ENCODE results near the gene GLT8D2. TPM values are rescaled to one million over a fixed set of nuclear protein-coding genes. Genes with fewer than 3 reads are reported as not detected.
"Not testable (repeated sequence)": the region's sequence is repeated elsewhere in the genome, so short reads cannot be mapped to it uniquely, and the experiment has no call there.

The GLT8D2 gene
- polyA plus RNA-seq, 1 of the 3 experiments (the other 2 are of a cell fraction), result 50.0 TPM

GRCh38 chr12:104042580-104042979, 7.4 kb downstream of the GLT8D2 start:
- ChIA-PET POLR2A (no interaction called here), CTCF (no interaction called here)
- no peaks in the 10 kb centered on the region for H3K27me3 ChIP-seq (ENCODE audit: insufficient read depth)
- no peak for DNase-seq
- no peaks in the 10 kb centered on the region for H3K9me3 ChIP-seq
- WGBS (ENCODE audit: low lambda C conversion rate), result 79% methylated on average over 1 of the region's 1 CpG
- no peak overlapping the region for H3K9ac ChIP-seq
- H4K20me1 ChIP-seq (ENCODE audit: insufficient read depth), result no peaks in the 10 kb centered on the region
- H3K4me3 ChIP-seq (ENCODE audit: low read depth in 2 of 2, low read length in 1 of 2), result no peak overlapping the region
- H3K4me2 ChIP-seq, result no peak overlapping the region
- H3K4me1 ChIP-seq (ENCODE audit: control insufficient read depth in 1 of 2, insufficient read depth in 2 of 2, low read depth in 1 of 2, low read length in 1 of 2), result peaks cover 0 to 5% of the 10 kb centered on the region in 2 experiments; a peak in 1 of 4 replicates
- TF ChIP-seq RFX5 (IDR thresholded peaks at IDR 0.05; ENCODE audit: low read length) (no peak), RAD21 (IDR thresholded peaks at IDR 0.05; ENCODE audit: low read length) (no peak), MXI1 (IDR thresholded peaks at IDR 0.05; ENCODE audit: low read depth, low read length) (no peak), YY1 (IDR thresholded peaks at IDR 0.05; ENCODE audit: low read depth) (no peak), POLR2AphosphoS5 (IDR thresholded peaks at IDR 0.05; ENCODE audit: low read depth, low read length) (no peak), NRF1 (IDR thresholded peaks at IDR 0.05; ENCODE audit: low read depth, low read length) (no peak), SMC3 (IDR thresholded peaks at IDR 0.05; ENCODE audit: low read depth, low read length) (no peak), FOSL2 (IDR thresholded peaks at IDR 0.05; ENCODE audit: borderline replicate concordance, low read depth) (no peak), EP300 (IDR thresholded peaks at IDR 0.05; ENCODE audit: borderline replicate concordance in 1 of 2, low read depth in 1 of 2, low read length in 1 of 2) (no peak), CHD2 (IDR thresholded peaks at IDR 0.05; ENCODE audit: low read length, partially characterized antibody) (no peak), NFIC (IDR thresholded peaks at IDR 0.05; ENCODE audit: borderline replicate concordance) (no peak)
- TF ChIP-seq, protein P1, sequence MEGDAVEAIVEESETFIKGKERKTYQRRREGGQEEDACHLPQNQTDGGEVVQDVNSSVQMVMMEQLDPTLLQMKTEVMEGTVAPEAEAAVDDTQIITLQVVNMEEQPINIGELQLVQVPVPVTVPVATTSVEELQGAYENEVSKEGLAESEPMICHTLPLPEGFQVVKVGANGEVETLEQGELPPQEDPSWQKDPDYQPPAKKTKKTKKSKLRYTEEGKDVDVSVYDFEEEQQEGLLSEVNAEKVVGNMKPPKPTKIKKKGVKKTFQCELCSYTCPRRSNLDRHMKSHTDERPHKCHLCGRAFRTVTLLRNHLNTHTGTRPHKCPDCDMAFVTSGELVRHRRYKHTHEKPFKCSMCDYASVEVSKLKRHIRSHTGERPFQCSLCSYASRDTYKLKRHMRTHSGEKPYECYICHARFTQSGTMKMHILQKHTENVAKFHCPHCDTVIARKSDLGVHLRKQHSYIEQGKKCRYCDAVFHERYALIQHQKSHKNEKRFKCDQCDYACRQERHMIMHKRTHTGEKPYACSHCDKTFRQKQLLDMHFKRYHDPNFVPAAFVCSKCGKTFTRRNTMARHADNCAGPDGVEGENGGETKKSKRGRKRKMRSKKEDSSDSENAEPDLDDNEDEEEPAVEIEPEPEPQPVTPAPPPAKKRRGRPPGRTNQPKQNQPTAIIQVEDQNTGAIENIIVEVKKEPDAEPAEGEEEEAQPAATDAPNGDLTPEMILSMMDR (IDR thresholded peaks at IDR 0.05), result no peak
- TF ChIP-seq, protein P2, sequence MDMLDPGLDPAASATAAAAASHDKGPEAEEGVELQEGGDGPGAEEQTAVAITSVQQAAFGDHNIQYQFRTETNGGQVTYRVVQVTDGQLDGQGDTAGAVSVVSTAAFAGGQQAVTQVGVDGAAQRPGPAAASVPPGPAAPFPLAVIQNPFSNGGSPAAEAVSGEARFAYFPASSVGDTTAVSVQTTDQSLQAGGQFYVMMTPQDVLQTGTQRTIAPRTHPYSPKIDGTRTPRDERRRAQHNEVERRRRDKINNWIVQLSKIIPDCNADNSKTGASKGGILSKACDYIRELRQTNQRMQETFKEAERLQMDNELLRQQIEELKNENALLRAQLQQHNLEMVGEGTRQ (IDR thresholded peaks at IDR 0.05; ENCODE audit: borderline replicate concordance, low read depth, low read length), result no peak
- H3K27ac ChIP-seq (ENCODE audit: low read depth in 2 of 2, low read length in 1 of 2), result no peak overlapping the region
- no peaks in the 10 kb centered on the region for H3K36me3 ChIP-seq (replicated peaks in 1 of 2; ENCODE audit: control insufficient read depth in 1 of 2, insufficient read depth in 2 of 2, low read length in 1 of 2)
- H3F3A ChIP-seq (replicated peaks; ENCODE audit: insufficient read depth), result no peaks in the 10 kb centered on the region
- no peak overlapping the region for H2AFZ ChIP-seq (ENCODE audit: low read depth)
- H3K79me2 ChIP-seq (ENCODE audit: insufficient read depth), result no peaks in the 10 kb centered on the region; the same call in 1 of the 2 replicates
- H3K9me2 ChIP-seq, result no peaks in the 10 kb centered on the region

DNA sequence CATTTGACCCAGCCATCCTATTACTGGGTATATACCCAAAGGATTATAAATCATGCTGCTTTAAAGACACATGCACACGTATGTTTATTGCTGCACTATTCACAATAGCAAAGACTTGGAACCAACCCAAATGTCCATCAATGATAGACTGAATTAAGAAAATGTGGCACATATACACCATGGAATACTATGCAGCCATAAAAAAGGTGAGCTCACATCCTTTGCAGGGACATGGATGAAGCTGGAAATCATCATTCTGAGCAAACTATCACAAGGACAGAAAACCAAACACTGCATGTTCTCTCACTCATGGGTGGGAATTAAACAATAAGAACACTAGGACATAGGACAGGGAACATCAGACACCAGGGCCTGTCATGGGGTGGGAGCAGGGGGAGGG, 10.2 kb downstream of the GLT8D2 start:
- H2AFZ ChIP-seq (ENCODE audit: low read depth); H4K20me1 ChIP-seq (ENCODE audit: insufficient read depth); H3K9me3 ChIP-seq; H3K27me3 ChIP-seq (ENCODE audit: insufficient read depth); POLR2A ChIA-PET; H3F3A ChIP-seq (replicated peaks; ENCODE audit: insufficient read depth); H3K79me2 ChIP-seq (ENCODE audit: insufficient read depth); CTCF ChIA-PET; H3K27ac ChIP-seq (ENCODE audit: low read depth in 2 of 2, low read length in 1 of 2); H3K36me3 ChIP-seq (replicated peaks in 1 of 2; ENCODE audit: control insufficient read depth in 1 of 2, insufficient read depth in 2 of 2, low read length in 1 of 2); H3K9ac ChIP-seq; H3K4me2 ChIP-seq; DNase-seq; H3K4me1 ChIP-seq (ENCODE audit: control insufficient read depth in 1 of 2, insufficient read depth in 2 of 2, low read depth in 1 of 2, low read length in 1 of 2); H3K9me2 ChIP-seq; H3K4me3 ChIP-seq (ENCODE audit: low read depth in 2 of 2, low read length in 1 of 2): not testable (repeated sequence)
- 71% methylated on average over 1 of the region's 1 CpG for WGBS (ENCODE audit: low lambda C conversion rate)

DNA sequence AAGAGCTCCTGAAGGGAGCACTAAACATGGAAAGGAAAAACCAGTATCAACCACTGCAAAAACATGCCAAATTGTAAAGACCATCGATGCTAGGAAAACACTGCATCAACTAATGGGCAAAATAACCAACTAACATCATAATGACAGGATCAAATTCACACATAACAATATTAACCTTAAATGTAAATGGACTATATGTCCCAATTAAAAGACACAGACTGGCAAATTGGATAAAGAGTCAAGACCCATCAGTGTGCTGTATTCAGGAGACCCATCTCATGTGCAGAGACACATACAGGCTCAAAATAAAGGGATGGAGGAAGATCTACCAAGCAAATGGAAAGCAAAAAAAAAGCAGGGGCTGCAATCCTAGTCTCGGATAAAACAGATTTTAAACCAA, 13.8 kb downstream of the GLT8D2 start:
- CTCF ChIA-PET; H3K4me3 ChIP-seq (ENCODE audit: low read depth in 2 of 2, low read length in 1 of 2); H3K27ac ChIP-seq (ENCODE audit: low read depth in 2 of 2, low read length in 1 of 2); H3K27me3 ChIP-seq (ENCODE audit: insufficient read depth); POLR2A ChIA-PET; H3K4me2 ChIP-seq; H4K20me1 ChIP-seq (ENCODE audit: insufficient read depth); H2AFZ ChIP-seq (ENCODE audit: low read depth); H3K36me3 ChIP-seq (replicated peaks in 1 of 2; ENCODE audit: control insufficient read depth in 1 of 2, insufficient read depth in 2 of 2, low read length in 1 of 2); H3K4me1 ChIP-seq (ENCODE audit: control insufficient read depth in 1 of 2, insufficient read depth in 2 of 2, low read depth in 1 of 2, low read length in 1 of 2); H3K79me2 ChIP-seq (ENCODE audit: insufficient read depth); H3F3A ChIP-seq (replicated peaks; ENCODE audit: insufficient read depth); H3K9ac ChIP-seq; DNase-seq; H3K9me2 ChIP-seq; H3K9me3 ChIP-seq: not testable (repeated sequence)
- 62% methylated on average over 2 of the region's 2 CpGs for WGBS (ENCODE audit: low lambda C conversion rate)

DNA sequence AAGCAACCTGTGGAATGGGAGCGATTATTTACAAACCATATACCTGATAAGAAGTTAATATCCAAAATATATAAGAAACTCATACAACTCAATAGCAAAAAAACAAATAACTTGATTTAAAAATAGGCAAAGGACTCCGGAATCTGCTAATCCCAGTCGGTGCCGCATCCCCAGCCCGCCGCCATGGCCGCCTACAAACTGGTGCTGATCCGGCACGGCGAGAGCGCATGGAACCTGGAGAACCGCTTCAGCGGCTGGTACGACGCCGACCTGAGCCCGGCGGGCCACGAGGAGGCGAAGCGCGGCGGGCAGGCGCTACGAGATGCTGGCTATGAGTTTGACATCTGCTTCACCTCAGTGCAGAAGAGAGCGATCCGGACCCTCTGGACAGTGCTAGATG, 19.4 kb downstream of the GLT8D2 start:
- H3K36me3 ChIP-seq (replicated peaks in 1 of 2; ENCODE audit: control insufficient read depth in 1 of 2, insufficient read depth in 2 of 2, low read length in 1 of 2); H3K4me2 ChIP-seq; CTCF ChIA-PET; H3K4me1 ChIP-seq (ENCODE audit: control insufficient read depth in 1 of 2, insufficient read depth in 2 of 2, low read depth in 1 of 2, low read length in 1 of 2); H3K9me3 ChIP-seq; DNase-seq; H4K20me1 ChIP-seq (ENCODE audit: insufficient read depth); H3K9me2 ChIP-seq; H3K27ac ChIP-seq (ENCODE audit: low read depth in 2 of 2, low read length in 1 of 2); H3K79me2 ChIP-seq (ENCODE audit: insufficient read depth); H3K27me3 ChIP-seq (ENCODE audit: insufficient read depth); H3K9ac ChIP-seq; POLR2A ChIA-PET; H2AFZ ChIP-seq (ENCODE audit: low read depth); H3K4me3 ChIP-seq (ENCODE audit: low read depth in 2 of 2, low read length in 1 of 2); H3F3A ChIP-seq (replicated peaks; ENCODE audit: insufficient read depth): not testable (repeated sequence)
- 90% methylated on average over 10 of the region's 27 CpGs for WGBS (ENCODE audit: low lambda C conversion rate)
